ENCODE measurements around the gene KLHL22.
"Not testable (repeated sequence)": the region's sequence is repeated elsewhere in the genome, so short reads cannot be mapped to it uniquely, and the experiment has no call there.

KLHL22 gene

GRCh38 chr22:20507253-20508066, 11.9 kb upstream of the KLHL22 start, which contains the start of gene MED15:
Gene MED15, plus strand, starts transcription at chr22:20507610. Its CDS starts 69 bp downstream, at chr22:20507679.
- no peak for DNase-seq (ENCODE audit: low read depth, low spot score)
- CTCF ChIA-PET: interaction anchor here (0.6 to 6.5 kb wide), 8 partner anchors 9 to 89 kb away, joined by 3 to 39 read pairs (median 5); no protein-coding TSS in a partner anchor
- no peak for TF ChIP-seq CTCF (IDR thresholded peaks at IDR 0.05; ENCODE audit: insufficient read depth, low read length, missing control alignments)
- POLR2A ChIA-PET: interaction anchor here (0.9 to 3.4 kb wide), 10 partner anchors 11 to 112 kb away, joined by 3 to 27 read pairs (median 4); no protein-coding TSS in a partner anchor
- H3K4me3 ChIP-seq (ENCODE audit: low read depth, low read length): peak within 1 kb of the TSS; percentile 95

- peak overlapping the region; percentile 95 for H3K4me3 ChIP-seq (ENCODE audit: low read depth, low read length)
- CTCF ChIA-PET: interaction anchor here (0.6 to 6.5 kb wide), 5 partner anchors 8 to 65 kb away, joined by 3 to 39 read pairs (median 12); no protein-coding TSS in a partner anchor
- TF ChIP-seq CTCF (IDR thresholded peaks at IDR 0.05; ENCODE audit: insufficient read depth, low read length, missing control alignments): no peak
- POLR2A ChIA-PET: interaction anchor here (0.9 to 3.4 kb wide), 6 partner anchors 16 to 111 kb away, joined by 3 to 27 read pairs (median 4); no protein-coding TSS in a partner anchor
- no peak for DNase-seq (ENCODE audit: low read depth, low spot score)
These were observed 11.1 kb upstream of the KLHL22 start for GRCh38 chr22:20506543-20507252.

- DNase-seq (ENCODE audit: low read depth, low spot score); H3K4me3 ChIP-seq (ENCODE audit: low read depth, low read length); POLR2A ChIA-PET: not testable (repeated sequence)
- CTCF ChIA-PET: interaction anchor here (1.2 kb wide), 1 partner anchor 60 kb away, joined by 4 read pairs; no protein-coding TSS in a partner anchor
These were observed 8.8 kb upstream of the KLHL22 start for GRCh38 chr22:20504293-20504922.

GRCh38 chr22:20503816-20504215, 8.2 kb upstream of the KLHL22 start:
- DNase-seq (ENCODE audit: low read depth, low spot score): no peak
- no peak overlapping the region for H3K4me3 ChIP-seq (ENCODE audit: low read depth, low read length)
- POLR2A ChIA-PET: no interaction called here
- CTCF ChIA-PET: interaction anchor here (1.2 kb wide), 1 partner anchor 60 kb away, joined by 4 read pairs; no protein-coding TSS in a partner anchor
- no peak for TF ChIP-seq CTCF (IDR thresholded peaks at IDR 0.05; ENCODE audit: insufficient read depth, low read length, missing control alignments)

GRCh38 chr22:20499769-20500168, 4.2 kb upstream of the KLHL22 start:
- ChIA-PET POLR2A (no interaction called here), CTCF (interaction anchor here (2.1 kb wide), 1 partner anchor 81 kb away, joined by 9 read pairs; no protein-coding TSS in a partner anchor)
- H3K4me3 ChIP-seq (ENCODE audit: low read depth, low read length): no peak overlapping the region
- no peak for DNase-seq (ENCODE audit: low read depth, low spot score)
- no peak for TF ChIP-seq CTCF (IDR thresholded peaks at IDR 0.05; ENCODE audit: insufficient read depth, low read length, missing control alignments)

GRCh38 chr22:20498913-20499312, 3.3 kb upstream of the KLHL22 start:
- ChIA-PET POLR2A (no interaction called here), CTCF (interaction anchor here (0.6 to 2.1 kb wide), 6 partner anchors 8 to 81 kb away, joined by 3 to 9 read pairs (median 4); partner anchors contain the start of gene MED15)
- no peak for DNase-seq (ENCODE audit: low read depth, low spot score)
- H3K4me3 ChIP-seq (ENCODE audit: low read depth, low read length): no peak overlapping the region
- TF ChIP-seq CTCF (IDR thresholded peaks at IDR 0.05; ENCODE audit: insufficient read depth, low read length, missing control alignments): no peak
